HepG2 (cell line): ENCODE data around the gene C3orf85. TPM values are rescaled to one million over a fixed set of nuclear protein-coding genes. Genes with fewer than 3 reads are reported as not detected.

Source experiments
- ATAC-seq: fragments of 200-7000 bp; cut with Tn5 transposase; 3 replicates; pipeline ENCODE4 v1.9.1; 2020; ENCODE audit warnings: mild to moderate bottlenecking, moderate library complexity
- BruUV-seq: library from RNA; stranded (reverse); fragments of 400-500 nt; replicated peaks from 2 replicates; lab custom pipeline; 2021; lab: Mats Ljungman, UMichigan
- CTCF ChIA-PET: fragments of 300-600 bp; formaldehyde crosslinking; extraction: SDS; loops from one replicate; lab custom pipeline; 2021; ENCODE audit warnings: low total read pairs, inconsistent platforms, low intra/inter-chr PET ratio; lab: Yijun Ruan, JAX
- POLR2A ChIA-PET: fragments of 350-600 bp; sonication (Branson Sonifier 250); formaldehyde crosslinking; loops from one replicate; lab custom pipeline; 2020; ENCODE audit warnings: antibody characterized with exemption, inconsistent platforms; lab: Yijun Ruan, JAX
- DNase-seq: peaks from one replicate; pipeline ENCODE4 v3.0.0-alpha.2; 2015; ENCODE audit warnings: low spot score
- FAIRE-seq: peaks from 3 replicates; lab custom pipeline; 2011; peaks lifted over from hg19 to GRCh38; lab: Jason Lieb, UNC
- H2AFZ ChIP-seq: one replicate; pipeline ENCODE4 v1.6.1; 2011; ENCODE audit warnings: low read length, inconsistent platforms
- H3K27ac ChIP-seq: fragments of 300-600 bp; 3 replicates; pipeline ENCODE4 v1.8.0; 2011; ENCODE audit warnings: mixed run types, mild to moderate bottlenecking, mixed read lengths, low read length, inconsistent platforms; ENCODE audit not compliant: insufficient read depth; ENCODE audit errors: extremely low read length
- H3K27me3 ChIP-seq, 2 experiments: fragments of 200-600 bp in 1 of 2; 2 replicates in 1 of 2; 3 replicates in 1 of 2; pipeline versions ENCODE4 v1.6.0 to v1.8.0; 2011; ENCODE audit warnings: low read length in 2 of 2, mild to moderate bottlenecking in 2 of 2, moderate library complexity in 2 of 2, inconsistent platforms in 1 of 2; ENCODE audit not compliant: insufficient read depth in 2 of 2, control insufficient read depth in 1 of 2
- H3K36me3 ChIP-seq, 2 experiments: fragments of 200-600 bp in 1 of 2; replicated peaks in 1 of 2; 2 replicates in 1 of 2; 3 replicates in 1 of 2; pipeline versions ENCODE4 v1.5.1 to v1.8.0; 2011; ENCODE audit warnings: low read length in 2 of 2, inconsistent platforms in 1 of 2; ENCODE audit not compliant: insufficient read depth in 2 of 2, control insufficient read depth in 1 of 2
- H3K4me1 ChIP-seq: 2 replicates; pipeline ENCODE4 v1.5.1; 2012; ENCODE audit warnings: low read length, inconsistent platforms; ENCODE audit not compliant: insufficient read depth
- H3K4me2 ChIP-seq: 2 replicates; pipeline ENCODE4 v1.6.0; 2011; ENCODE audit warnings: low read depth, low read length, inconsistent platforms
- H3K4me3 ChIP-seq, 3 experiments: fragments of 200-600 bp in 1 of 3; sonication (generic), shearing (Covaris generic) in 1 of 3; replicated peaks in 1 of 3; 2 replicates each; pipeline ENCODE4 v1.5.1; 2011 to 2016; ENCODE audit warnings: low read length in 3 of 3, inconsistent platforms in 2 of 3, low read depth in 2 of 3, mild to moderate bottlenecking in 2 of 3, control low read depth in 1 of 3, mixed read lengths in 1 of 3; ENCODE audit not compliant: insufficient read depth in 1 of 3
- H3K79me2 ChIP-seq: one replicate; pipeline ENCODE4 v1.6.1; 2011; ENCODE audit warnings: low read length, inconsistent platforms; ENCODE audit not compliant: insufficient read depth
- H3K9ac ChIP-seq: 2 replicates; pipeline ENCODE4 v1.6.0; 2011; ENCODE audit warnings: mild to moderate bottlenecking, low read depth, low read length, inconsistent platforms; ENCODE audit not compliant: insufficient read depth
- H3K9me3 ChIP-seq: 2 replicates; pipeline ENCODE4 v1.5.1; 2012; ENCODE audit warnings: mild to moderate bottlenecking, low read length
- H4K20me1 ChIP-seq: 2 replicates; pipeline ENCODE4 v1.6.0; 2011; ENCODE audit warnings: inconsistent platforms, mild to moderate bottlenecking, low read length, moderate library complexity; ENCODE audit not compliant: insufficient read depth
- DMAP1 ChIP-seq: IDR thresholded peaks from 2 replicates; pipeline ENCODE4 v1.6.1; 2016
- ETV5 ChIP-seq: IDR thresholded peaks from 2 replicates; pipeline ENCODE4 v1.6.1; 2018; ENCODE audit warnings: missing biosample characterization, missing genetic modification reagents, inconsistent platforms, borderline replicate concordance
- HES4 ChIP-seq: sonication (generic); formaldehyde crosslinking; IDR thresholded peaks from 2 replicates; pipeline ENCODE4 v1.9.0; 2021; ENCODE audit warnings: mild to moderate bottlenecking, missing genetic modification reagents, borderline replicate concordance
- HNRNPL ChIP-seq: fragments of 200-400 bp; formaldehyde crosslinking; IDR thresholded peaks from 2 replicates; pipeline ENCODE4 v1.6.1; 2017; ENCODE audit warnings: mild to moderate bottlenecking, low read depth, low read length
- MIER3 ChIP-seq: IDR thresholded peaks from 2 replicates; pipeline ENCODE4 v1.6.1; 2016; ENCODE audit warnings: missing compliant biosample characterization, borderline replicate concordance
- MTF1 ChIP-seq: sonication (generic); formaldehyde crosslinking; IDR thresholded peaks from 2 replicates; pipeline ENCODE4 v1.5.0; 2020; ENCODE audit warnings: missing genetic modification reagents
- PHF20 ChIP-seq: sonication (generic); formaldehyde crosslinking; IDR thresholded peaks from 2 replicates; pipeline ENCODE4 v1.5.0; 2020; ENCODE audit warnings: mild to moderate bottlenecking, missing genetic modification reagents
- ZC3H13 ChIP-seq: sonication (generic); formaldehyde crosslinking; IDR thresholded peaks from 2 replicates; pipeline ENCODE4 v1.8.1; 2023; ENCODE audit warnings: mild to moderate bottlenecking, missing genetic modification reagents, moderate library complexity
- ZNF335 ChIP-seq: sonication (generic); formaldehyde crosslinking; IDR thresholded peaks from 2 replicates; pipeline ENCODE4 v1.4.0; 2020; ENCODE audit warnings: missing genetic modification reagents
- ZNF652 ChIP-seq: IDR thresholded peaks from 2 replicates; pipeline ENCODE4 v1.6.1; 2016; ENCODE audit warnings: low read depth, borderline replicate concordance
- WGBS: methylation state at CpG from one replicate; pipeline ENCODE4 v1.1.6; 2017; ENCODE audit warnings: low lambda C conversion rate; 5-methylcytosine and 5-hydroxymethylcytosine counted together
- in situ Hi-C: cut with HindIII; loops from 2 replicates; pipeline ENCODE4 v1.10.0; 2017; ENCODE audit warnings: low pct_unique_long_range_greater_than_20kb; ENCODE audit not compliant: extremely low pct_ligation_motif_present
- intact Hi-C: fragments of 100-400 bp; cut with micrococcal nuclease; formaldehyde crosslinking; loops from one replicate; pipeline ENCODE4 v1.10.0; 2022; ENCODE audit not compliant: unreplicated experiment
- polyA plus RNA-seq, 8 experiments: library from polyadenylated mRNA; depleted of rRNA in 3 of 8; stranded (reverse) in 7 of 8; unstranded in 1 of 8; fragments of >200 nt; fragmentation: Illumina TruSeq in 4 of 8; extraction: Trizol in 4 of 8; gene quantifications; 2 replicates each; pipeline versions ENCODE4 v1.2.1 to v1.2.3, GENCODE V29; 2011 to 2016; ENCODE audit warnings: low read depth in 4 of 8, missing spikeins in 1 of 8, mixed read lengths in 1 of 8; ENCODE audit not compliant: insufficient read depth in 1 of 8
- total RNA-seq, 5 experiments: library from RNA; depleted of rRNA; stranded (reverse); fragments of >200 nt; fragmentation: Illumina TruSeq; extraction: Trizol; gene quantifications; 2 replicates each; pipeline ENCODE4 v1.2.3, GENCODE V29; 2016; ENCODE audit warnings: low read depth in 1 of 5
- TF ChIP-seq, protein P1 (sequence below): sonication (generic); formaldehyde crosslinking; IDR thresholded peaks from 2 replicates; pipeline ENCODE4 v1.4.0; 2020; ENCODE audit warnings: missing genetic modification reagents, mild to moderate bottlenecking, borderline replicate concordance
- TF ChIP-seq, protein P2 (sequence below): sonication (generic); formaldehyde crosslinking; IDR thresholded peaks from 2 replicates; pipeline ENCODE4 v1.5.0; 2020; ENCODE audit warnings: missing genetic modification reagents
- TF ChIP-seq, protein P3 (sequence below): sonication (generic); formaldehyde crosslinking; IDR thresholded peaks from 2 replicates; pipeline ENCODE4 v1.4.0; 2020; ENCODE audit warnings: mild to moderate bottlenecking, missing genetic modification reagents

The C3orf85 gene
- total and polyA plus RNA-seq, 2 of the 13 experiments (the other 11 are each of a cell fraction or from before 2014, with no cell fraction given): not detected

DNA sequence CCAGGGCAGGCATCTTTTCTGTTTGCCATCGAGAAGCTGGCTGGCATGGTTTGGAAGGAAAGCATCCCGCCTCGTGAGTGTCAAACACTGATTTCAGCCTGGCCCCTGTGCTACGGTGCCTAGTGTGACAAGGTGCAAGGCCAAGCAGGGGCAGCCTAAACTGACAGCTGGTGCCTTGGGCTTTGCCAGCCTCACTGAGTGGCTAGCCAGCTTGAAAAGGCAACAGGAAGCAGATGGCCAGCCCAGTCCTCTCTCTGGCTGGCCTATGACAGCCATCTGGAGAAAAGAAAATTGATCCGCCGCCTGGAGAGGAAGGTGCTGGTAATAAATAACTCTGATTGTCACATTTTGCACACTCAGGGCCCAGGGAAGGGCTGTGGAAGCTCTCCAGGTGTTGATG is 52.2 kb downstream of the C3orf85 start (continued):
- TF ChIP-seq, protein P1, sequence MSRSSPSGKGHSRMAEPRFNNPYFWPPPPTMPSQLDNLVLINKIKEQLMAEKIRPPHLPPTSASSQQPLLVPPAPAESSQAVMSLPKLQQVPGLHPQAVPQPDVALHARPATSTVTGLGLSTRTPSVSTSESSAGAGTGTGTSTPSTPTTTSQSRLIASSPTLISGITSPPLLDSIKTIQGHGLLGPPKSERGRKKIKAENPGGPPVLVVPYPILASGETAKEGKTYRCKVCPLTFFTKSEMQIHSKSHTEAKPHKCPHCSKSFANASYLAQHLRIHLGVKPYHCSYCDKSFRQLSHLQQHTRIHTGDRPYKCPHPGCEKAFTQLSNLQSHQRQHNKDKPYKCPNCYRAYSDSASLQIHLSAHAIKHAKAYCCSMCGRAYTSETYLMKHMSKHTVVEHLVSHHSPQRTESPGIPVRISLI (CRISPR knock-in tag): no peak
- TF ChIP-seq ETV5 (CRISPR knock-in tag) (no peak), HES4 (no peak), HNRNPL (no peak), PHF20 (no peak), ZC3H13 (no peak), MTF1 (CRISPR knock-in tag) (no peak), DMAP1 (CRISPR knock-in tag) (no peak), ZNF335 (no peak)
- TF ChIP-seq, protein P2, sequence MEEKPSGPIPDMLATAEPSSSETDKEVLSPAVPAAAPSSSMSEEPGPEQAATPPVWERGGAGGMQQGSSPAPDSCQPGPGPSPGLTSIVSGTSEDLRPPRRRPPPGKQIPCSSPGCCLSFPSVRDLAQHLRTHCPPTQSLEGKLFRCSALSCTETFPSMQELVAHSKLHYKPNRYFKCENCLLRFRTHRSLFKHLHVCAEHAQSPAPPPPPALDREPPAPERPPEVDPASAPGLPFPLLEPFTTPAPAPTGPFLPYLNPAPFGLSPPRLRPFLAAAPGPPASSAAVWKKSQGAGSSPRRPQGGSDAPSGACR (CRISPR knock-in tag): no peak

DNA sequence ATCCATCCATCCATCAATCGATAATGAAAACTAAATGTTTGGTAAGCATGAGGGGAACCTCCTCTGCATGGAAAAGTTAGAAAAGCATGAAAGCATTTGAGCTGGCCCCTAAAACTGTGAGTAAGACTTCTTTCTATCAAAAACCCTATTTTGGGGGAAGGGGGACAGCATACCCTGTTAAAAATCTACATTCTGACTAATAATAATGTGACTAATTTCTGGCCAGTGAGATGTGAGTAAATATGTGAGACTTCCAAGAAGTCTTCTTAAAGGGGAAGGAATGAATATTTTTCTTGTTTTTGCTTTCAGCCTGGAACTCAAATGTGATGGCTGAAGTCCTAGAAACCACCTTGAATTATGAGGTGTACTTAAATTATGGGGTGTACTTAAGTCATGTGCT is 54.9 kb downstream of the C3orf85 start:
- TF ChIP-seq, protein P3, sequence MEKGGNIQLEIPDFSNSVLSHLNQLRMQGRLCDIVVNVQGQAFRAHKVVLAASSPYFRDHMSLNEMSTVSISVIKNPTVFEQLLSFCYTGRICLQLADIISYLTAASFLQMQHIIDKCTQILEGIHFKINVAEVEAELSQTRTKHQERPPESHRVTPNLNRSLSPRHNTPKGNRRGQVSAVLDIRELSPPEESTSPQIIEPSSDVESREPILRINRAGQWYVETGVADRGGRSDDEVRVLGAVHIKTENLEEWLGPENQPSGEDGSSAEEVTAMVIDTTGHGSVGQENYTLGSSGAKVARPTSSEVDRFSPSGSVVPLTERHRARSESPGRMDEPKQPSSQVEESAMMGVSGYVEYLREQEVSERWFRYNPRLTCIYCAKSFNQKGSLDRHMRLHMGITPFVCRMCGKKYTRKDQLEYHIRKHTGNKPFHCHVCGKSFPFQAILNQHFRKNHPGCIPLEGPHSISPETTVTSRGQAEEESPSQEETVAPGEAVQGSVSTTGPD (CRISPR knock-in tag): no peak
- TF ChIP-seq MIER3 (CRISPR knock-in tag): no peak
- TF ChIP-seq ZNF652 (CRISPR knock-in tag): no peak
- no peak overlapping the region for H3K27ac ChIP-seq
- ChIA-PET POLR2A (no interaction called here), CTCF (no interaction called here)
- no peaks in the 10 kb centered on the region for H3K9me3 ChIP-seq
- DNase-seq (no peak), FAIRE-seq (no peak), ATAC-seq (no peak)
- no peaks in the 10 kb centered on the region for H3K4me1 ChIP-seq
- H3K9ac ChIP-seq: no peak overlapping the region
- intact Hi-C loops (no loop called here), in situ Hi-C loops (no loop called here)
- no TSS peak for BruUV-seq
- no peaks in the 10 kb centered on the region for H4K20me1 ChIP-seq
- H3K27me3 ChIP-seq: no peaks in the 10 kb centered on the region
- no peaks in the 10 kb centered on the region for H3K79me2 ChIP-seq
- H2AFZ ChIP-seq: no peak overlapping the region
- no peak overlapping the region for H3K4me3 ChIP-seq
- H3K4me2 ChIP-seq: no peak overlapping the region
- 71% methylated on average over 1 of the region's 1 CpG for WGBS
- H3K36me3 ChIP-seq: no peaks in the 10 kb centered on the region
